ENCODE data around the gene CEMIP. TPM values are rescaled to one million over a fixed set of nuclear protein-coding genes. Genes with fewer than 3 reads are reported as not detected.

The CEMIP gene
- total RNA-seq, 2 experiments from 2014 or later = not detected

DNA sequence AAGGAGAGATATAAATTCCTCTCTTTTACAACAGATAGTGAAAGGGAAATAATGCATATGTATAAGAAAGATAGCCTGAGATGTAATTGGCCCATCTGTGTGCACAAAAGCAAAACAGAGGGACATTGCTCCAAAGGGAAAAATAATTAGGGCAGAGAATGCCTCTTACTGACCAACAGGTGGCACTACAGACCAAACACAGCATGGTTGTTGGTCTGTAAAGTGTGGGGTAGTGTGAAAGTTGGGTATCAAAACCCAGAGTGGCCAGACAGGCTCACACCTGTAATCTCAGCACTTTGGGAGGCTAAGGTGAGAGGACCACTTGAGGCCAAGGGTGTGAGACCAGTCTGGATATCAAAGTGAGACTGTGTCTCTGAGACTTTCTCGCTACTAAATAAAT is 217.1 kb downstream of the CEMIP start:
- BruUV-seq (replicated peaks) = no TSS peak
- DNase-seq (ENCODE audit: low spot score) = peak; percentile 49
- Histone ChIP-seq H4K20me1 (ENCODE audit: insufficient read depth, low read length) (no peaks in the 10 kb centered on the region), H3K4me3 (ENCODE audit: low read depth, low read length, poor library complexity, severe bottlenecking) (no peak overlapping the region), H2AFZ (ENCODE audit: low read length) (no peak overlapping the region), H3K27ac (ENCODE audit: low read depth, low read length, poor library complexity, severe bottlenecking) (no peak overlapping the region), H3K9me3 (ENCODE audit: low read length) (no peaks in the 10 kb centered on the region), H3K4me1 (ENCODE audit: insufficient read depth, low read length, poor library complexity, severe bottlenecking) (peaks cover 26% of the 10 kb centered on the region), H3K79me2 (ENCODE audit: insufficient read depth, low read depth, low read length) (no peaks in the 10 kb centered on the region), H3K36me3 (ENCODE audit: insufficient read depth, low read length) (no peaks in the 10 kb centered on the region), H3K4me2 (ENCODE audit: low read length) (no peak overlapping the region), H3K9me2 (ENCODE audit: insufficient read depth, low read length) (no peaks in the 10 kb centered on the region)
- intact Hi-C loops (cut with micrococcal nuclease; ENCODE audit: unreplicated experiment) = loop anchor here (5.0 kb wide), 2 partner anchors 271 to 326 kb away; partner anchors contain the start of gene STARD5
- CTCF ChIA-PET (ENCODE audit: unreplicated experiment) = no interaction called here
- POLR2A ChIA-PET = no interaction called here
- TF ChIP-seq EZH2phosphoT487 (IDR thresholded peaks at IDR 0.05; ENCODE audit: borderline replicate concordance, low read depth, low read length) = no peak
- TF ChIP-seq, protein P1, sequence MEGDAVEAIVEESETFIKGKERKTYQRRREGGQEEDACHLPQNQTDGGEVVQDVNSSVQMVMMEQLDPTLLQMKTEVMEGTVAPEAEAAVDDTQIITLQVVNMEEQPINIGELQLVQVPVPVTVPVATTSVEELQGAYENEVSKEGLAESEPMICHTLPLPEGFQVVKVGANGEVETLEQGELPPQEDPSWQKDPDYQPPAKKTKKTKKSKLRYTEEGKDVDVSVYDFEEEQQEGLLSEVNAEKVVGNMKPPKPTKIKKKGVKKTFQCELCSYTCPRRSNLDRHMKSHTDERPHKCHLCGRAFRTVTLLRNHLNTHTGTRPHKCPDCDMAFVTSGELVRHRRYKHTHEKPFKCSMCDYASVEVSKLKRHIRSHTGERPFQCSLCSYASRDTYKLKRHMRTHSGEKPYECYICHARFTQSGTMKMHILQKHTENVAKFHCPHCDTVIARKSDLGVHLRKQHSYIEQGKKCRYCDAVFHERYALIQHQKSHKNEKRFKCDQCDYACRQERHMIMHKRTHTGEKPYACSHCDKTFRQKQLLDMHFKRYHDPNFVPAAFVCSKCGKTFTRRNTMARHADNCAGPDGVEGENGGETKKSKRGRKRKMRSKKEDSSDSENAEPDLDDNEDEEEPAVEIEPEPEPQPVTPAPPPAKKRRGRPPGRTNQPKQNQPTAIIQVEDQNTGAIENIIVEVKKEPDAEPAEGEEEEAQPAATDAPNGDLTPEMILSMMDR (conservative IDR thresholded peaks at IDR 0.05; ENCODE audit: low read length) = peak; percentile 80

- no peaks in the 10 kb centered on the region for H3K79me2 ChIP-seq (ENCODE audit: insufficient read depth, low read depth, low read length)
- POLR2A ChIA-PET = no interaction called here
- DNase-seq (ENCODE audit: low spot score) = no peak
Observed at GRCh38 chr15:80997692-80998091, 218.5 kb downstream of the CEMIP start.

DNA sequence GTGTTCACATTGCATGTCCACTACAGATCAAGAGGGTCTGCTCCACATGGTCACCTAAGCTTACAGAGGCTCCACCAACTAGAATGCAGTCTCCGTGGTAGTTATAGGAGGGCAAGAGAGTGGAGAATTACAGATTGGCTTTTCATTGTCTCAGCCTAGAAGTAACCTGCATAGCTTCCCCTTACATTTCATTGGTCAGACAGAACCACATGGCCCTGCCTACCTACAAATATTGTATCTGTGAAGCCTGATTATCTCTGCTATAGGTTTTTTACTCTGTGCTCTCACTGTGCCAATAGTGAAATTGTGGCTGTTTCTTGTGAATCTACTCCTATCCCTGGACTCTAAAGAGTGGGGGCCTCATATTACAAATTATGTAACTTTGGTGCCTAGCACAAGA is 219.1 kb downstream of the CEMIP start:
- no TSS peak for BruUV-seq (replicated peaks)
- H3K4me3 ChIP-seq (ENCODE audit: low read depth, low read length, poor library complexity, severe bottlenecking) = no peak overlapping the region
- no peaks in the 10 kb centered on the region for H3K79me2 ChIP-seq (ENCODE audit: insufficient read depth, low read depth, low read length)
- no peak for DNase-seq (ENCODE audit: low spot score)
- no peak overlapping the region for H3K27ac ChIP-seq (ENCODE audit: low read depth, low read length, poor library complexity, severe bottlenecking)
- no peaks in the 10 kb centered on the region for H3K9me2 ChIP-seq (ENCODE audit: insufficient read depth, low read length)
- ChIA-PET CTCF (ENCODE audit: unreplicated experiment) (no interaction called here), POLR2A (no interaction called here)
- no peaks in the 10 kb centered on the region for H4K20me1 ChIP-seq (ENCODE audit: insufficient read depth, low read length)
- no peak overlapping the region for H3K4me2 ChIP-seq (ENCODE audit: low read length)
- peaks cover 31% of the 10 kb centered on the region for H3K4me1 ChIP-seq (ENCODE audit: insufficient read depth, low read length, poor library complexity, severe bottlenecking)
- TF ChIP-seq, protein P1 (conservative IDR thresholded peaks at IDR 0.05; ENCODE audit: low read length) = no peak
- intact Hi-C loops (cut with micrococcal nuclease; ENCODE audit: unreplicated experiment) = loop anchor here (5.0 kb wide), 2 partner anchors 269 to 324 kb away; partner anchors contain the start of gene STARD5
- peaks cover 9% of the 10 kb centered on the region for H3K36me3 ChIP-seq (ENCODE audit: insufficient read depth, low read length)
- no peak overlapping the region for H2AFZ ChIP-seq (ENCODE audit: low read length)
- H3K9me3 ChIP-seq (ENCODE audit: low read length) = no peaks in the 10 kb centered on the region

More at GRCh38 chr15:80997692-80998091, 218.5 kb downstream of the CEMIP start:
- Histone ChIP-seq H3K4me2 (ENCODE audit: low read length) (no peak overlapping the region), H4K20me1 (ENCODE audit: insufficient read depth, low read length) (no peaks in the 10 kb centered on the region), H3K4me3 (ENCODE audit: low read depth, low read length, poor library complexity, severe bottlenecking) (no peak overlapping the region), H3K9me3 (ENCODE audit: low read length) (no peaks in the 10 kb centered on the region), H3K4me1 (ENCODE audit: insufficient read depth, low read length, poor library complexity, severe bottlenecking) (peaks cover 29% of the 10 kb centered on the region), H3K27ac (ENCODE audit: low read depth, low read length, poor library complexity, severe bottlenecking) (no peak overlapping the region), H2AFZ (ENCODE audit: low read length) (no peak overlapping the region), H3K9me2 (ENCODE audit: insufficient read depth, low read length) (no peaks in the 10 kb centered on the region), H3K36me3 (ENCODE audit: insufficient read depth, low read length) (peaks cover 4% of the 10 kb centered on the region)
- BruUV-seq (replicated peaks) = no TSS peak
- intact Hi-C loops (cut with micrococcal nuclease; ENCODE audit: unreplicated experiment) = loop anchor here (5.0 kb wide), 2 partner anchors 270 to 325 kb away; partner anchors contain the start of gene STARD5
- no peak for TF ChIP-seq EZH2phosphoT487 (IDR thresholded peaks at IDR 0.05; ENCODE audit: borderline replicate concordance, low read depth, low read length)
- TF ChIP-seq, protein P1 (conservative IDR thresholded peaks at IDR 0.05; ENCODE audit: low read length) = no peak
- CTCF ChIA-PET (ENCODE audit: unreplicated experiment) = no interaction called here

Data from OCI-LY7 (cell line).